HL-60 (cell line): ENCODE measurements around the gene SMIM20.

Experiments
- GABPA ChIP-seq: IDR thresholded peaks from 2 replicates; pipeline ENCODE4 v1.6.1; 2012; ENCODE audit warnings: low read depth
- POLR2AphosphoS5 ChIP-seq: IDR thresholded peaks from 2 replicates; pipeline ENCODE4 v1.6.1; 2012; ENCODE audit warnings: low read depth
- SPI1 ChIP-seq: IDR thresholded peaks from 2 replicates; pipeline ENCODE4 v1.6.1; 2012; ENCODE audit warnings: low read depth, mild to moderate bottlenecking, borderline replicate concordance
- TF ChIP-seq, protein P1 (sequence below): IDR thresholded peaks from one replicate; pipeline ENCODE4 v1.5.1; 2011; ENCODE audit warnings: low read length, control low read depth, inconsistent platforms; ENCODE audit not compliant: insufficient read depth
- TF ChIP-seq, protein P2 (sequence below): IDR thresholded peaks from 2 replicates; pipeline ENCODE4 v1.6.1; 2012; ENCODE audit warnings: low read depth; ENCODE audit not compliant: insufficient replicate concordance

DNA sequence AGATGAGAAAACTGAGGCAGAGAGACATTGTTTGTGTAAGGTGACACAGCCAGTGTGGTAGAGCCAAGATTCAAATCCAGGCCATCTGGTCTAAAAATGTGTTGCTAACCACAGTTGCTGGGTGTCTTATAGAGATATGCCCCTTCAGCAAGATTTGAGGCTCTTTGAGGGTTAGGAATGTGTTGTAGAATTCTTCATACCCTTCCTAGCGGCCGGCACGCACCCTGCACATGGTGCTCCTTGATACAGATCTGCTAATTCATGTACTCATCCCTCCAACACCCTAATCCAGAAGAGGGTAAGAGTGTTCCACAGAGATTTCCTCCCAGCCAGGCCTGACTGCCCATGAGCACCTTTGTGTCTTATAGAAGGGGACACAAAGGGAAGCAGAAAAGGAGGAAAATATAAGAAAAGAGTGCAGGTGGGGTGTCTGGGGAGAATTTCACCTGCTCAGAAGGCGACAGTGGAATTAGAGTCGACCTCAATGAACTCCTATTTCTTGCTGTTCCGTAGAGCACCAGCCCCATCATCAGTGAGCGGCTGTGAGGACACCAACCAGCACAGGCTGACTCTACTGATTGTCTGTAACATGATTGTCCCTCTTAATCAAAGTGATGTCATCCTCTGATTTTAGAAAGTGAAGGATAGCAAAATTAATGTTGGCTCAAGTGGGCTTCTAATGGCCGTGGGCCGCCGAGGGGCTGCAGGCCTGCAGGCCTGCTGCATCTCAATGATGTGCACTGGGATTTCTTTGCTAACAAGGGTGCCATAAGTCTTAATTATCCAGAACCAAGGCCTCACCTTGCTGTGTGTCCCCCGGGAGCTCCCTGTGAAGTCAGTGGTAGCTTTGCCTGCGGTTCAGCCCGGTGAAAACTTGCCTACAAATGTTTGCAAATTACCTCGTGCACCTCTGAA lies 24.2 kb upstream of the SMIM20 start:
- TF ChIP-seq, protein P1, sequence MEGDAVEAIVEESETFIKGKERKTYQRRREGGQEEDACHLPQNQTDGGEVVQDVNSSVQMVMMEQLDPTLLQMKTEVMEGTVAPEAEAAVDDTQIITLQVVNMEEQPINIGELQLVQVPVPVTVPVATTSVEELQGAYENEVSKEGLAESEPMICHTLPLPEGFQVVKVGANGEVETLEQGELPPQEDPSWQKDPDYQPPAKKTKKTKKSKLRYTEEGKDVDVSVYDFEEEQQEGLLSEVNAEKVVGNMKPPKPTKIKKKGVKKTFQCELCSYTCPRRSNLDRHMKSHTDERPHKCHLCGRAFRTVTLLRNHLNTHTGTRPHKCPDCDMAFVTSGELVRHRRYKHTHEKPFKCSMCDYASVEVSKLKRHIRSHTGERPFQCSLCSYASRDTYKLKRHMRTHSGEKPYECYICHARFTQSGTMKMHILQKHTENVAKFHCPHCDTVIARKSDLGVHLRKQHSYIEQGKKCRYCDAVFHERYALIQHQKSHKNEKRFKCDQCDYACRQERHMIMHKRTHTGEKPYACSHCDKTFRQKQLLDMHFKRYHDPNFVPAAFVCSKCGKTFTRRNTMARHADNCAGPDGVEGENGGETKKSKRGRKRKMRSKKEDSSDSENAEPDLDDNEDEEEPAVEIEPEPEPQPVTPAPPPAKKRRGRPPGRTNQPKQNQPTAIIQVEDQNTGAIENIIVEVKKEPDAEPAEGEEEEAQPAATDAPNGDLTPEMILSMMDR = no peak
- TF ChIP-seq POLR2AphosphoS5 = no peak
- TF ChIP-seq, protein P2, sequence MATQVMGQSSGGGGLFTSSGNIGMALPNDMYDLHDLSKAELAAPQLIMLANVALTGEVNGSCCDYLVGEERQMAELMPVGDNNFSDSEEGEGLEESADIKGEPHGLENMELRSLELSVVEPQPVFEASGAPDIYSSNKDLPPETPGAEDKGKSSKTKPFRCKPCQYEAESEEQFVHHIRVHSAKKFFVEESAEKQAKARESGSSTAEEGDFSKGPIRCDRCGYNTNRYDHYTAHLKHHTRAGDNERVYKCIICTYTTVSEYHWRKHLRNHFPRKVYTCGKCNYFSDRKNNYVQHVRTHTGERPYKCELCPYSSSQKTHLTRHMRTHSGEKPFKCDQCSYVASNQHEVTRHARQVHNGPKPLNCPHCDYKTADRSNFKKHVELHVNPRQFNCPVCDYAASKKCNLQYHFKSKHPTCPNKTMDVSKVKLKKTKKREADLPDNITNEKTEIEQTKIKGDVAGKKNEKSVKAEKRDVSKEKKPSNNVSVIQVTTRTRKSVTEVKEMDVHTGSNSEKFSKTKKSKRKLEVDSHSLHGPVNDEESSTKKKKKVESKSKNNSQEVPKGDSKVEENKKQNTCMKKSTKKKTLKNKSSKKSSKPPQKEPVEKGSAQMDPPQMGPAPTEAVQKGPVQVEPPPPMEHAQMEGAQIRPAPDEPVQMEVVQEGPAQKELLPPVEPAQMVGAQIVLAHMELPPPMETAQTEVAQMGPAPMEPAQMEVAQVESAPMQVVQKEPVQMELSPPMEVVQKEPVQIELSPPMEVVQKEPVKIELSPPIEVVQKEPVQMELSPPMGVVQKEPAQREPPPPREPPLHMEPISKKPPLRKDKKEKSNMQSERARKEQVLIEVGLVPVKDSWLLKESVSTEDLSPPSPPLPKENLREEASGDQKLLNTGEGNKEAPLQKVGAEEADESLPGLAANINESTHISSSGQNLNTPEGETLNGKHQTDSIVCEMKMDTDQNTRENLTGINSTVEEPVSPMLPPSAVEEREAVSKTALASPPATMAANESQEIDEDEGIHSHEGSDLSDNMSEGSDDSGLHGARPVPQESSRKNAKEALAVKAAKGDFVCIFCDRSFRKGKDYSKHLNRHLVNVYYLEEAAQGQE = no peak
- TF ChIP-seq GABPA = no peak
- TF ChIP-seq SPI1 = no peak
